Fibroblast of lung (primary cell): ENCODE results near the gene HIVEP1. TPM values are rescaled to one million over a fixed set of nuclear protein-coding genes. Genes with fewer than 3 reads are reported as not detected.

ENCODE experiments used
- DNase-seq, 2 donors: peaks; one replicate each; pipeline versions ENCODE4 v3.0.0 to v3.0.0-alpha.2; 2010; ENCODE audit warnings: low read depth in 2 of 2
- H2AFZ ChIP-seq: 2 replicates; pipeline ENCODE4 v1.5.1; 2012; ENCODE audit warnings: low read length, control low read depth, inconsistent platforms
- H3K27ac ChIP-seq: 2 replicates; pipeline ENCODE4 v1.5.1; 2011; ENCODE audit warnings: low read length, control low read depth; ENCODE audit not compliant: insufficient read depth
- H3K27me3 ChIP-seq: 2 replicates; pipeline ENCODE4 v1.5.1; 2011; ENCODE audit warnings: mild to moderate bottlenecking, low read length; ENCODE audit not compliant: control insufficient read depth, insufficient read depth
- H3K36me3 ChIP-seq: 2 replicates; pipeline ENCODE4 v1.5.1; 2011; ENCODE audit warnings: low read length; ENCODE audit not compliant: control insufficient read depth, insufficient read depth
- H3K4me1 ChIP-seq: 2 replicates; pipeline ENCODE4 v1.5.1; 2011; ENCODE audit warnings: low read length; ENCODE audit not compliant: control insufficient read depth, insufficient read depth; ENCODE audit errors: extremely low read depth
- H3K4me2 ChIP-seq: 2 replicates; pipeline ENCODE4 v1.5.1; 2011; ENCODE audit warnings: low read length, control low read depth; ENCODE audit not compliant: insufficient read depth; ENCODE audit errors: extremely low read depth
- H3K4me3 ChIP-seq, 4 experiments: fragments of 200-600 bp in 1 of 4; sonication (generic) in 1 of 4; replicated peaks in 1 of 4; 2 replicates each; pipeline ENCODE4 v1.5.1; 2011 to 2016; ENCODE audit warnings: low read length in 4 of 4, low read depth in 3 of 4, mild to moderate bottlenecking in 3 of 4, control low read depth in 2 of 4, inconsistent platforms in 1 of 4, mixed read lengths in 1 of 4; ENCODE audit not compliant: insufficient read depth in 1 of 4; ENCODE audit errors: control extremely low read depth in 1 of 4
- H3K79me2 ChIP-seq: 2 replicates; pipeline ENCODE4 v1.5.1; 2012; ENCODE audit warnings: mild to moderate bottlenecking, low read length, inconsistent platforms; ENCODE audit not compliant: control insufficient read depth, insufficient read depth
- H3K9ac ChIP-seq: 2 replicates; pipeline ENCODE4 v1.5.1; 2011; ENCODE audit warnings: mild to moderate bottlenecking, low read length, control low read depth; ENCODE audit not compliant: insufficient read depth
- H3K9me3 ChIP-seq: 2 replicates; pipeline ENCODE4 v1.5.1; 2012; ENCODE audit warnings: low read depth, low read length; ENCODE audit not compliant: control insufficient read depth, insufficient read depth
- H4K20me1 ChIP-seq: 2 replicates; pipeline ENCODE4 v1.5.1; 2011; ENCODE audit warnings: low read length; ENCODE audit not compliant: control insufficient read depth, insufficient read depth; ENCODE audit errors: extremely low read depth
- EZH2 ChIP-seq: IDR thresholded peaks from 2 replicates; pipeline ENCODE4 v1.5.1; 2012; ENCODE audit warnings: low read length, control low read depth, mild to moderate bottlenecking; ENCODE audit errors: missing control alignments
- polyA plus RNA-seq, 2 donors: library from polyadenylated mRNA; depleted of rRNA in 1 of 2; stranded (reverse) in 1 of 2; unstranded in 1 of 2; fragments of >200 nt; gene quantifications; 2 replicates each; pipeline ENCODE4 v1.2.1, GENCODE V29; 2011 to 2012; ENCODE audit warnings: missing spikeins in 1 of 2
- total RNA-seq: library from RNA; depleted of rRNA; stranded (reverse); fragments of >200 nt; gene quantifications from 2 replicates; pipeline ENCODE4 v1.2.1, GENCODE V29; 2014
- TF ChIP-seq, protein P1 (sequence below), 2 donors: IDR thresholded peaks in 1 of 2; conservative IDR thresholded peaks in 1 of 2; 1 replicate in 1 of 2; 2 replicates in 1 of 2; pipeline ENCODE4 v1.5.1; 2011 to 2012; ENCODE audit warnings: low read length in 2 of 2, control low read depth in 1 of 2, inconsistent platforms in 1 of 2, low read depth in 1 of 2, mild to moderate bottlenecking in 1 of 2

Gene HIVEP1
- total and polyA plus RNA-seq, 2 donors (not counting 1 experiment from before 2014, with no cell fraction given) = 9.9 to 14.6 TPM

DNA sequence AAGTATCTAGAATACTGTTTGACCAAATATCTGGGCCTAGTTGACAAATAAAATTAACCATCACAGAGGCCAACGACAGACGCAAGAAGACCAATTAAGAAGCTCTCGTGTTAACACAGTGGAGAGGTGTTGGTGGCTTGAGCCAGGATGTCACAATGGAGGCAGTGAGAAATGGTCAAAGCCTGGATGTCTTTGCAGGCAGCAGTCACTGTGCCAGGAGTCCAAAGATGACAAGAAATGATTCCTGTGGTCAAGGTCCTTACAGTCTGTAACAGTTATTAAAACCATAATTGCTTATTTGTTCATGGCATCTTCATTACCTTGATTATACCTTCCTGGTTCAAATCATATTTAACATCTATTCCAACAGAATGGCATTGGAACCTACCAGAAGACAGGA, 186.7 kb downstream of the HIVEP1 start:
- Histone ChIP-seq H4K20me1 (no peaks in the 10 kb centered on the region), H3K9me3 (no peaks in the 10 kb centered on the region), H2AFZ (no peak overlapping the region), H3K4me1 (no peaks in the 10 kb centered on the region), H3K27me3 (no peaks in the 10 kb centered on the region), H3K79me2 (no peaks in the 10 kb centered on the region), H3K27ac (no peak overlapping the region), H3K36me3 (no peaks in the 10 kb centered on the region), H3K4me2 (no peak overlapping the region), H3K4me3 (no peak overlapping the region), H3K9ac (no peak overlapping the region)
- TF ChIP-seq, protein P1, sequence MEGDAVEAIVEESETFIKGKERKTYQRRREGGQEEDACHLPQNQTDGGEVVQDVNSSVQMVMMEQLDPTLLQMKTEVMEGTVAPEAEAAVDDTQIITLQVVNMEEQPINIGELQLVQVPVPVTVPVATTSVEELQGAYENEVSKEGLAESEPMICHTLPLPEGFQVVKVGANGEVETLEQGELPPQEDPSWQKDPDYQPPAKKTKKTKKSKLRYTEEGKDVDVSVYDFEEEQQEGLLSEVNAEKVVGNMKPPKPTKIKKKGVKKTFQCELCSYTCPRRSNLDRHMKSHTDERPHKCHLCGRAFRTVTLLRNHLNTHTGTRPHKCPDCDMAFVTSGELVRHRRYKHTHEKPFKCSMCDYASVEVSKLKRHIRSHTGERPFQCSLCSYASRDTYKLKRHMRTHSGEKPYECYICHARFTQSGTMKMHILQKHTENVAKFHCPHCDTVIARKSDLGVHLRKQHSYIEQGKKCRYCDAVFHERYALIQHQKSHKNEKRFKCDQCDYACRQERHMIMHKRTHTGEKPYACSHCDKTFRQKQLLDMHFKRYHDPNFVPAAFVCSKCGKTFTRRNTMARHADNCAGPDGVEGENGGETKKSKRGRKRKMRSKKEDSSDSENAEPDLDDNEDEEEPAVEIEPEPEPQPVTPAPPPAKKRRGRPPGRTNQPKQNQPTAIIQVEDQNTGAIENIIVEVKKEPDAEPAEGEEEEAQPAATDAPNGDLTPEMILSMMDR (conservative IDR thresholded peaks at IDR 0.05 in 1 of 2, IDR thresholded peaks at IDR 0.05 in 1 of 2; ENCODE audit: low read depth in 1 of 2, low read length in 2 of 2) = no peak
- TF ChIP-seq EZH2 = no peak
- no peak for DNase-seq

DNA sequence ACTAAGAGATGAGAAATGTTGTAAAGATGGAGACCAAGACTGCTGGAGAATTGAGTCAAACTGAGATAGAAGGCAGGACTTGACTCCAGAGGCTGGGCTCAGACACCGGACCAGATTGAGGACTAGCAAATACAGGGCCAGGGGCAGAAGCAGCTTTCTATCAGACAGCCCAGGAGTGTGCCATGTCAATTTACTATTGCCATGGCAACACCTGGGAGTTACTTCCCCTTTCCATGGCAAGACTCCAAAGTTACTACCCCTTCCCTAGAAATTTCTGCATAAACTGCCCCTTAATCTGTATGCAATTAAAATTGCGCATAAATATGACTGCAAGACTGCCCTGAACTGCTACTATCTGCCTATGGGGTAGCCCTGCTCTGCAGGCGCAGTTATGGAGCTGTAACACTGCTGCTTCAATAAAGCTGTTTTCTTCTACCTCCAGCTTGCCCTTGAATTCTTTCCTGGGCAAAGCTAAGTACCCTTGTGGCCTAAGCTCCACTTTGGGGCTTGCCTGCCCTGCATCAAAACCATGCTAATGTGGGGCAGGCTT, 188.0 kb downstream of the HIVEP1 start:
- no peak for DNase-seq
- no peak for TF ChIP-seq EZH2
- TF ChIP-seq, protein P1 (conservative IDR thresholded peaks at IDR 0.05 in 1 of 2, IDR thresholded peaks at IDR 0.05 in 1 of 2; ENCODE audit: low read depth in 1 of 2, low read length in 2 of 2) = no peak
- H3K4me1 ChIP-seq = no peaks in the 10 kb centered on the region

DNA sequence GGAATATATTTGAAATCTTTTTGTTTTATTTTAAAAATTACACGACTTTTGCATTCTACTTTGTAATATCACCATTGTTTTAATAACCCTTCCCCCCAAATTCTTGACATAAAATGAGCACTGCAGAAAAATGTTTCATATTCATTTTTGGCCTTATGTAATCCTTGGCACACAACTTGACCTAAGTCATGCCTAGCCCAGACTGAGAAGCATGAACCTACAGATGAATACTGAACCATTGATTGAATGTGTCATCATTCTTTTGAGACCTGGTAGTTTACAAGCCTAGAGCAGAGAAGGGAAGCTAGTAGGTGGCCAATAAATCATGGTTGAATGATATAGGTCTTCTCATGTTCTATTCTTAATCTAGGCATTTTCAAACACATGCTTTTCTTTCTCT, 188.6 kb downstream of the HIVEP1 start:
- no peak overlapping the region for H3K9ac ChIP-seq
- H3K4me1 ChIP-seq = no peaks in the 10 kb centered on the region
- no peak for DNase-seq
- no peak overlapping the region for H3K4me3 ChIP-seq
- H3K27ac ChIP-seq = no peak overlapping the region
- H3K9me3 ChIP-seq = no peaks in the 10 kb centered on the region
- no peaks in the 10 kb centered on the region for H3K79me2 ChIP-seq
- no peak overlapping the region for H3K4me2 ChIP-seq
- no peak for TF ChIP-seq EZH2
- TF ChIP-seq, protein P1 (conservative IDR thresholded peaks at IDR 0.05 in 1 of 2, IDR thresholded peaks at IDR 0.05 in 1 of 2; ENCODE audit: low read depth in 1 of 2, low read length in 2 of 2) = no peak
- no peaks in the 10 kb centered on the region for H4K20me1 ChIP-seq
- H3K36me3 ChIP-seq = no peaks in the 10 kb centered on the region
- H3K27me3 ChIP-seq = no peaks in the 10 kb centered on the region
- no peak overlapping the region for H2AFZ ChIP-seq

More for the DNA sequence above, 188.0 kb downstream of the HIVEP1 start:
- no peak overlapping the region for H3K27ac ChIP-seq
- H3K36me3 ChIP-seq = no peaks in the 10 kb centered on the region
- no peak overlapping the region for H3K9ac ChIP-seq
- no peak overlapping the region for H3K4me3 ChIP-seq
- H3K27me3 ChIP-seq = no peaks in the 10 kb centered on the region
- no peaks in the 10 kb centered on the region for H3K79me2 ChIP-seq
- no peaks in the 10 kb centered on the region for H3K9me3 ChIP-seq
- no peaks in the 10 kb centered on the region for H4K20me1 ChIP-seq
- no peak overlapping the region for H2AFZ ChIP-seq
- no peak overlapping the region for H3K4me2 ChIP-seq
